CD4-positive, alpha-beta T cell (primary cell): Measurements from ENCODE around the gene SLC25A24. TPM values are rescaled to one million over a fixed set of nuclear protein-coding genes. Genes with fewer than 3 reads are reported as not detected.

Experiments used
- ATAC-seq: fragments of 200-7000 bp; cut with Tn5 transposase; one replicate; pipeline ENCODE4 v1.10.0; 2022; ENCODE audit warnings: mild to moderate bottlenecking; ENCODE audit not compliant: poor library complexity
- CTCF ChIA-PET: fragments of 350-600 bp; sonication (Branson Sonifier 250); formaldehyde crosslinking; loops from one replicate; lab custom pipeline; 2021; ENCODE audit warnings: antibody characterized with exemption, inconsistent platforms; lab: Charles Lee
- POLR2A ChIA-PET: fragments of 350-600 bp; sonication (Branson Sonifier 250); formaldehyde crosslinking; loops from one replicate; lab custom pipeline; 2021; ENCODE audit warnings: antibody characterized with exemption, inconsistent platforms; lab: Charles Lee
- DNase-seq, 14 experiments: peaks; one replicate each; pipeline ENCODE4 v3.0.0-alpha.2; 2013 to 2020; ENCODE audit warnings: mixed read lengths in 2 of 14
- H3K27ac ChIP-seq, 2 donors: one replicate each; pipeline versions ENCODE4 v1.5.1 to v1.7.0; 2013; ENCODE audit warnings: low read length in 2 of 2, low read depth in 1 of 2, mild to moderate bottlenecking in 1 of 2
- H3K27me3 ChIP-seq, 2 experiments: 1 replicate in 1 of 2; 2 replicates in 1 of 2; pipeline versions ENCODE4 v1.6.1 to v1.7.0; 2013; ENCODE audit warnings: low read length in 2 of 2, control low read depth in 1 of 2, mild to moderate bottlenecking in 1 of 2, moderate library complexity in 1 of 2; ENCODE audit not compliant: insufficient read depth in 2 of 2, control insufficient read depth in 1 of 2
- H3K36me3 ChIP-seq: one replicate; pipeline ENCODE4 v1.6.1; 2013; ENCODE audit warnings: low read length, control low read depth; ENCODE audit not compliant: insufficient read depth
- H3K4me1 ChIP-seq: one replicate; pipeline ENCODE4 v1.6.1; 2013; ENCODE audit warnings: low read length, control low read depth; ENCODE audit not compliant: insufficient read depth
- H3K4me3 ChIP-seq: one replicate; pipeline ENCODE4 v1.5.1; 2013; ENCODE audit warnings: mild to moderate bottlenecking, low read length, moderate library complexity
- H3K9me3 ChIP-seq, 2 experiments: 1 replicate in 1 of 2; 2 replicates in 1 of 2; pipeline versions ENCODE4 v1.6.1 to v1.7.0; 2013; ENCODE audit warnings: low read length in 2 of 2, mild to moderate bottlenecking in 2 of 2, control low read depth in 1 of 2, moderate library complexity in 1 of 2; ENCODE audit not compliant: control insufficient read depth in 1 of 2, insufficient read depth in 1 of 2
- H3K27ac Mint-ChIP-seq: one replicate; pipeline ENCODE4 v1.8.0; 2020; ENCODE audit warnings: mixed read lengths
- H3K27me3 Mint-ChIP-seq: one replicate; pipeline ENCODE4 v1.8.0; 2021; ENCODE audit warnings: mixed read lengths
- H3K36me3 Mint-ChIP-seq: one replicate; pipeline ENCODE4 v1.8.0; 2021; ENCODE audit warnings: low read depth, mixed read lengths
- H3K4me1 Mint-ChIP-seq: one replicate; pipeline ENCODE4 v1.8.0; 2021; ENCODE audit warnings: low read depth, mixed read lengths
- H3K4me3 Mint-ChIP-seq: one replicate; pipeline ENCODE4 v1.8.0; 2020; ENCODE audit warnings: mild to moderate bottlenecking, mixed read lengths
- H3K9me3 Mint-ChIP-seq: one replicate; pipeline ENCODE4 v1.8.0; 2020; ENCODE audit warnings: mixed read lengths
- CTCF ChIP-seq: fragments of 200-600 bp; IDR thresholded peaks from one replicate; pipeline ENCODE4 v1.8.0; 2022; ENCODE audit warnings: antibody characterized with exemption, mild to moderate bottlenecking
- intact Hi-C, 2 experiments: fragments of 100-400 bp; cut with DNase I in 1 of 2; cut with micrococcal nuclease in 1 of 2; formaldehyde crosslinking; loops; one replicate each; pipeline versions ENCODE4 v1.15.1 to v1.9.0; 2023 to 2025; cut with DNase I, micrococcal nuclease
- total RNA-seq, 174 experiments: library from RNA in 2 of 174; stranded (reverse) in 2 of 174; gene quantifications; one replicate each; pipeline ENCODE4 v1.2.3 and lab custom pipeline; 2021 to 2026

Gene SLC25A24
- total RNA-seq, 2 experiments from 2014 or later: 4.9 to 5.5 TPM

GRCh38 chr1:108190001-108190634, 10.0 kb downstream of the SLC25A24 start:
- ATAC-seq (no peak), DNase-seq (no peak)
- H3K27ac Mint-ChIP-seq: no peak overlapping the region
- H3K4me1 Mint-ChIP-seq: peaks cover 4% of the 10 kb centered on the region
- peaks cover 75% of the 10 kb centered on the region for H3K36me3 Mint-ChIP-seq
- H3K9me3 ChIP-seq: peaks cover 12 to 17% of the 10 kb centered on the region in 2 experiments
- H3K36me3 ChIP-seq: peaks cover 9% of the 10 kb centered on the region
- peaks cover 6% of the 10 kb centered on the region for H3K9me3 Mint-ChIP-seq
- no peaks in the 10 kb centered on the region for H3K27me3 ChIP-seq
- ChIA-PET POLR2A (interaction anchor here (0.9 kb wide), 1 partner anchor 10 kb away, joined by 4 read pairs; the partner anchor contains the start of gene SLC25A24), CTCF (interaction anchor here (0.7 kb wide), 1 partner anchor 11 kb away, joined by 3 read pairs; no protein-coding TSS in a partner anchor)
- TF ChIP-seq CTCF: no peak
- intact Hi-C loops: no loop called here
- no peaks in the 10 kb centered on the region for H3K4me1 ChIP-seq
- H3K4me3 Mint-ChIP-seq: no peak overlapping the region
- H3K27me3 Mint-ChIP-seq: no peaks in the 10 kb centered on the region
- H3K4me3 ChIP-seq: no peak overlapping the region
- H3K27ac ChIP-seq: no peak overlapping the region

GRCh38 chr1:108188801-108189200, 11.3 kb downstream of the SLC25A24 start:
- TF ChIP-seq CTCF: no peak
- H3K4me3 Mint-ChIP-seq: no peak overlapping the region
- no peak for ATAC-seq
- no peaks in the 10 kb centered on the region for H3K27me3 Mint-ChIP-seq
- ChIA-PET CTCF (no interaction called here), POLR2A (no interaction called here)
- H3K36me3 Mint-ChIP-seq: peaks cover 75% of the 10 kb centered on the region
- Histone ChIP-seq H3K36me3 (peaks cover 18% of the 10 kb centered on the region), H3K27ac (no peak overlapping the region), H3K4me1 (no peaks in the 10 kb centered on the region), H3K9me3 (peaks cover 12 to 17% of the 10 kb centered on the region in 2 experiments), H3K27me3 (no peaks in the 10 kb centered on the region), H3K4me3 (no peak overlapping the region)
- H3K27ac Mint-ChIP-seq: no peak overlapping the region
- no peak for DNase-seq
- peaks cover 6% of the 10 kb centered on the region for H3K9me3 Mint-ChIP-seq
- intact Hi-C loops: no loop called here
- H3K4me1 Mint-ChIP-seq: peaks cover 4% of the 10 kb centered on the region

GRCh38 chr1:108182959-108183700, 17.0 kb downstream of the SLC25A24 start:
- DNase-seq (no peak), ATAC-seq (no peak)
- H3K4me3 Mint-ChIP-seq: no peak overlapping the region
- H3K4me1 Mint-ChIP-seq: peaks cover 11% of the 10 kb centered on the region
- H3K9me3 Mint-ChIP-seq: peaks cover 6% of the 10 kb centered on the region
- intact Hi-C loops: no loop called here
- H3K27me3 Mint-ChIP-seq: no peaks in the 10 kb centered on the region
- Histone ChIP-seq H3K4me1 (no peaks in the 10 kb centered on the region), H3K9me3 (peaks cover 0 to 3% of the 10 kb centered on the region in 2 experiments), H3K4me3 (no peak overlapping the region), H3K27me3 (no peaks in the 10 kb centered on the region), H3K36me3 (peaks cover 48% of the 10 kb centered on the region), H3K27ac (no peak overlapping the region)
- ChIA-PET POLR2A (no interaction called here), CTCF (no interaction called here)
- H3K27ac Mint-ChIP-seq: peak overlapping the region; percentile 31
- H3K36me3 Mint-ChIP-seq: peaks cover 81% of the 10 kb centered on the region
- TF ChIP-seq CTCF: no peak
